ENCODE data around the gene EYS.

The EYS gene

GRCh38 chr6:63912887-63913286 is 1794.1 kb downstream of the EYS start:
- H4K20me1 ChIP-seq (ENCODE audit: control insufficient read depth, insufficient read depth, low read depth, low read length) = no peaks in the 10 kb centered on the region
- H3K4me3 ChIP-seq (ENCODE audit: low read length) = no peak overlapping the region
- no peak for TF ChIP-seq CTCF (IDR thresholded peaks at IDR 0.05; ENCODE audit: low read depth, low read length, poor library complexity, severe bottlenecking)
- no peak for TF ChIP-seq EZH2phosphoT487 (IDR thresholded peaks at IDR 0.05; ENCODE audit: borderline replicate concordance, low read length)
- no peaks in the 10 kb centered on the region for H3K36me3 ChIP-seq (ENCODE audit: control insufficient read depth, low read length)
- no peak overlapping the region for H3K27ac ChIP-seq (ENCODE audit: low read depth, low read length)
- H3K9me2 ChIP-seq (replicated peaks; ENCODE audit: control insufficient read depth, low read length) = no peaks in the 10 kb centered on the region
- no peaks in the 10 kb centered on the region; the same call in 1 of the 2 replicates for H3K27me3 ChIP-seq (ENCODE audit: control insufficient read depth, low read length)
- no peaks in the 10 kb centered on the region for H3F3A ChIP-seq (ENCODE audit: control insufficient read depth, insufficient read depth)
- no peak overlapping the region for H3K4me2 ChIP-seq (ENCODE audit: low read length)
- no peaks in the 10 kb centered on the region for H3K9me3 ChIP-seq (ENCODE audit: control insufficient read depth, insufficient read depth, low read length)
- H3K79me2 ChIP-seq (ENCODE audit: control insufficient read depth, low read length) = no peaks in the 10 kb centered on the region
- H3K4me1 ChIP-seq (ENCODE audit: control insufficient read depth, low read length) = no peaks in the 10 kb centered on the region

GRCh38 chr6:63910863-63911551 is 1796.0 kb downstream of the EYS start:
- no peaks in the 10 kb centered on the region for H4K20me1 ChIP-seq (ENCODE audit: control insufficient read depth, insufficient read depth, low read depth, low read length)
- H3K27ac ChIP-seq (ENCODE audit: low read depth, low read length) = no peak overlapping the region
- H3K4me2 ChIP-seq (ENCODE audit: low read length) = no peak overlapping the region
- H3K9me3 ChIP-seq (ENCODE audit: control insufficient read depth, insufficient read depth, low read length) = no peaks in the 10 kb centered on the region
- TF ChIP-seq CTCF (IDR thresholded peaks at IDR 0.05; ENCODE audit: low read depth, low read length, poor library complexity, severe bottlenecking) = no peak
- no peak for TF ChIP-seq EZH2phosphoT487 (IDR thresholded peaks at IDR 0.05; ENCODE audit: borderline replicate concordance, low read length)
- H3K9me2 ChIP-seq (replicated peaks; ENCODE audit: control insufficient read depth, low read length) = no peaks in the 10 kb centered on the region
- no peaks in the 10 kb centered on the region; the same call in 1 of the 2 replicates for H3K27me3 ChIP-seq (ENCODE audit: control insufficient read depth, low read length)
- H3K4me1 ChIP-seq (ENCODE audit: control insufficient read depth, low read length) = no peaks in the 10 kb centered on the region
- H3K36me3 ChIP-seq (ENCODE audit: control insufficient read depth, low read length) = no peaks in the 10 kb centered on the region
- no peaks in the 10 kb centered on the region for H3K79me2 ChIP-seq (ENCODE audit: control insufficient read depth, low read length)
- H3K4me3 ChIP-seq (ENCODE audit: low read length) = no peak overlapping the region
- no peaks in the 10 kb centered on the region for H3F3A ChIP-seq (ENCODE audit: control insufficient read depth, insufficient read depth)

GRCh38 chr6:63904650-63905248 is 1802.3 kb downstream of the EYS start:
- Histone ChIP-seq H3F3A (ENCODE audit: control insufficient read depth, insufficient read depth) (no peaks in the 10 kb centered on the region), H3K4me3 (ENCODE audit: low read length) (no peak overlapping the region), H3K79me2 (ENCODE audit: control insufficient read depth, low read length) (no peaks in the 10 kb centered on the region), H3K4me1 (ENCODE audit: control insufficient read depth, low read length) (no peaks in the 10 kb centered on the region), H3K9me3 (ENCODE audit: control insufficient read depth, insufficient read depth, low read length) (no peaks in the 10 kb centered on the region), H3K4me2 (ENCODE audit: low read length) (no peak overlapping the region), H3K36me3 (ENCODE audit: control insufficient read depth, low read length) (no peaks in the 10 kb centered on the region), H3K27me3 (ENCODE audit: control insufficient read depth, low read length) (no peaks in the 10 kb centered on the region; the same call in 1 of the 2 replicates), H3K27ac (ENCODE audit: low read depth, low read length) (no peak overlapping the region), H4K20me1 (ENCODE audit: control insufficient read depth, insufficient read depth, low read depth, low read length) (no peaks in the 10 kb centered on the region), H3K9me2 (replicated peaks; ENCODE audit: control insufficient read depth, low read length) (no peaks in the 10 kb centered on the region)
- TF ChIP-seq EZH2phosphoT487 (IDR thresholded peaks at IDR 0.05; ENCODE audit: borderline replicate concordance, low read length) (no peak), CTCF (IDR thresholded peaks at IDR 0.05; ENCODE audit: low read depth, low read length, poor library complexity, severe bottlenecking) (no peak)
